A673 (cell line): ENCODE measurements around the gene NRTN.
"Not testable (repeated sequence)": the region's sequence is repeated elsewhere in the genome, so short reads cannot be mapped to it uniquely, and the experiment has no call there.

Experiments
- EZH2 ChIP-seq: fragments of 200-600 bp; sonication (generic); IDR thresholded peaks from 2 replicates; pipeline ENCODE4 v1.6.1; 2017; ENCODE audit warnings: borderline replicate concordance, low read depth, mild to moderate bottlenecking, mixed read lengths, antibody characterized with exemption, low read length; ENCODE audit not compliant: poor library complexity, severe bottlenecking
- TF ChIP-seq, protein P1 (sequence below): fragments of 300-800, 200-600 bp; sonication (generic); conservative IDR thresholded peaks from 2 replicates; pipeline ENCODE4 v1.5.1; 2017; ENCODE audit warnings: low read depth, mild to moderate bottlenecking, antibody characterized with exemption, low read length, moderate library complexity, mixed read lengths

DNA sequence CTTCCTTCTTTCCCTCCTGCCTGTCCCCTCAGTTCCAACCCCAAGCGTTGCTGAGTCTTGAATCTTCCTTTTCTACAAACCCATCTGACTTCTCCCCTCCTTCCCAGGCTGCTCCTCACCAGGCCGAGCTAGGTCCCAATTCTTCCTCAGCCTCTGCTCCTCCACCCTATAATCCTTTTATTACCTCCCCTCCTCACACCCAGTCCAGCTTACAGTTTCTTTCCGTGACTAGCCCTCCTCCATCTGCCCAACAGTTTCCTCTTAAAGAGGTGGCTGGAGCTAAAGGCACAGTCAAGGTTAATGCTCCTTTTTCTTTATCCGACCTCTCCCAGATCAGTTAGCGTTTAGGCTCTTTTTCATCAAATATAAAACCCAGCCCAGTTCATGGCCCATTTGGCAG is 43.8 kb downstream of the NRTN start:
- TF ChIP-seq, protein P1, sequence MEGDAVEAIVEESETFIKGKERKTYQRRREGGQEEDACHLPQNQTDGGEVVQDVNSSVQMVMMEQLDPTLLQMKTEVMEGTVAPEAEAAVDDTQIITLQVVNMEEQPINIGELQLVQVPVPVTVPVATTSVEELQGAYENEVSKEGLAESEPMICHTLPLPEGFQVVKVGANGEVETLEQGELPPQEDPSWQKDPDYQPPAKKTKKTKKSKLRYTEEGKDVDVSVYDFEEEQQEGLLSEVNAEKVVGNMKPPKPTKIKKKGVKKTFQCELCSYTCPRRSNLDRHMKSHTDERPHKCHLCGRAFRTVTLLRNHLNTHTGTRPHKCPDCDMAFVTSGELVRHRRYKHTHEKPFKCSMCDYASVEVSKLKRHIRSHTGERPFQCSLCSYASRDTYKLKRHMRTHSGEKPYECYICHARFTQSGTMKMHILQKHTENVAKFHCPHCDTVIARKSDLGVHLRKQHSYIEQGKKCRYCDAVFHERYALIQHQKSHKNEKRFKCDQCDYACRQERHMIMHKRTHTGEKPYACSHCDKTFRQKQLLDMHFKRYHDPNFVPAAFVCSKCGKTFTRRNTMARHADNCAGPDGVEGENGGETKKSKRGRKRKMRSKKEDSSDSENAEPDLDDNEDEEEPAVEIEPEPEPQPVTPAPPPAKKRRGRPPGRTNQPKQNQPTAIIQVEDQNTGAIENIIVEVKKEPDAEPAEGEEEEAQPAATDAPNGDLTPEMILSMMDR = not testable (repeated sequence)
- not testable (repeated sequence) for TF ChIP-seq EZH2
